ENCODE data around the gene CLPTM1L.

The CLPTM1L gene

DNA sequence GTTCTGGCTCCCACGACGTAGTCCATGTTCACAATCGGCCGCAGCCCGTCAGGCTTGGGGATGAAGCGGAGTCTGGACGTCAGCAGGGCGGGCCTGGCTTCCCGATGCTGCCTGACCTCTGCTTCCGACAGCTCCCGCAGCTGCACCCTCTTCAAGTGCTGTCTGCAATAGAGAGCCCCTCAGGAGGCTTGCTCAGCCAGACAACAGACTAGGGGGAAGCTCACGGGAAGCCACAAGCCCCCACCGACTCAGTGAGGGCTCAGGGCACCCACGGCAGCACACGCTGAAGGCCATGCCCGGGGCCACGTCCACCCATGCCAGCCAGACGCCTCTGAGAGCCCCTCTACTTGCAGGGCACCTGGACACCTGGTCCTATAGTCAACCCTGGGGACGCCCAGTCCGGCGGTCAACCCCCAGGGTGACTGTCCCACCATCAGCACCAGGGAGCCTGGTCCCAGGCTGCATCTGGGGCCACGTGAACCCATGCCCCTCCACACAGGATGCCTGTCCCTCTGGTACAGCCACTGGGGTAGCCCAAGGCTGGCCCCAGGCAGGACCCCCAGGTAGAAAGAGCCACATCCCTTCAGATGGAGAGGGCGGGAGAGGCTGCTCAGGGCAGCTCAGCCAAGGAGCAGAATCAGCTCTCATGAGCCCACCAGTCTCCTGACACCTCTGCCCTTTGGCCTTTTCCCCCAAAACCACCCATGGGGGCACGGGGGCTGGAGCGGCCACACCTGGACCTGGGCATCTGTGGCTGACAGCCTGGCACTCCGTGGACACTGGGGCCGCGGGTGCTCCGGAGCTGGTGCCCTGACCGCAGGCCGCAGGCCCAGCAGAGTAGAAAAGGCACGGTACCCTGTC, 64.5 kb downstream of the CLPTM1L start:
- no peak overlapping the region for H4K8ac ChIP-seq (ENCODE audit: low read depth, low read length)
- H3K27me3 ChIP-seq (ENCODE audit: insufficient read depth, low read length, poor library complexity) = no peaks in the 10 kb centered on the region
- no peak overlapping the region for H4K5ac ChIP-seq (ENCODE audit: low read length)
- H3K4me3 ChIP-seq (ENCODE audit: low read length) = no peak overlapping the region
- H2BK15ac ChIP-seq (replicated peaks; ENCODE audit: low read depth) = no peak overlapping the region
- H3K56ac ChIP-seq (ENCODE audit: low read length) = no peak overlapping the region
- no peak overlapping the region for H3K18ac ChIP-seq (ENCODE audit: low read length)
- H2BK5ac ChIP-seq (ENCODE audit: low read length) = no peak overlapping the region
- no peak overlapping the region for H3K27ac ChIP-seq (ENCODE audit: low read depth, low read length)
- H3K79me2 ChIP-seq (ENCODE audit: control insufficient read depth, insufficient read depth, low read length) = peaks cover 2% of the 10 kb centered on the region
- no peak overlapping the region for H3K9ac ChIP-seq (ENCODE audit: low read length)
- no CpG with 5 or more reads among the region's 32 CpGs for WGBS (ENCODE audit: extremely low coverage, insufficient coverage, low lambda C conversion rate)
- H3K23ac ChIP-seq (ENCODE audit: low read length) = no peak overlapping the region
- peaks cover 1% of the 10 kb centered on the region for H3K36me3 ChIP-seq (ENCODE audit: control insufficient read depth, insufficient read depth, low read length)
- no peak overlapping the region for H2BK120ac ChIP-seq (ENCODE audit: low read depth, low read length)
- H3K79me1 ChIP-seq (ENCODE audit: low read length) = no peaks in the 10 kb centered on the region
- no peaks in the 10 kb centered on the region for H3K4me1 ChIP-seq (ENCODE audit: control insufficient read depth, low read depth, low read length)
- DNase-seq = no peak
- no peak overlapping the region for H3K4me2 ChIP-seq (ENCODE audit: low read length)
- no peak overlapping the region for H3K4ac ChIP-seq (ENCODE audit: low read depth, low read length)
- no peak overlapping the region for H2AK5ac ChIP-seq (ENCODE audit: low read length)

DNA sequence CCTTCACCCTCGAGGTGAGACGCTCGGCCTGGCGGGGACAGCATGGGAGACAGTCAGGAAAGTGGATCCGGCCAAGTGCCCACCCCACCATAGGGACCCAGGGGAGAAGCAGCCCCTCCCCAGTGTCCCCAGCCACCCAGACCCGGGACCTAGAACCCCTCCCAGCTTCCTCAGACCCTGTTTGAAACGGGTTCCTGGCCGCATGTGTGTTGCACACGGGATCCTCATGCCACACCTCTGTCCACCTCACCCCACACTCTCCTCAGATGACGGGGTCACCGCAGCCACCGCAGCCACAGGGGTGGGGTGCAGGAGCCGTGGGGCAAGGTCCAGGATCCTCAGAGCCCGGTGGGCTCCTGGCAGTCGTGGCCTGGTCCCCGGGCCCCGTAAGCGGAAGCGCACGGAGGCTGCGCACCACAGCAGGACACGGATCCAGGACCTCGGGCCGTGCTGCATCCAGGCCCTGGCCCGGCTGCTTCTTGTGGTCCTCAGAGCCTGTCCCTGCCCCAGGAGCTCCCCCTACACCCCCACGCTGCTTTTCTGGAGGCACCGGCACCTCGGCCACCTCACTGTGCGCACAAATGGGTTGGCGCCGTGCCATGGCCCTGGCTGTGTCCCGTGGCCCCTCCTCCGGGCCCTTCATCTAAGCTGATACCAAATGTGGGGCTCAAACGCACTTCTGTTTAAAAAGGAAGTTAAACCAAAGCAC, 65.3 kb downstream of the CLPTM1L start:
- no peak overlapping the region for H3K4ac ChIP-seq (ENCODE audit: low read depth, low read length)
- no peaks in the 10 kb centered on the region for H3K79me1 ChIP-seq (ENCODE audit: low read length)
- H3K9ac ChIP-seq (ENCODE audit: low read length) = no peak overlapping the region
- DNase-seq = no peak
- H3K4me1 ChIP-seq (ENCODE audit: control insufficient read depth, low read depth, low read length) = no peaks in the 10 kb centered on the region
- H4K8ac ChIP-seq (ENCODE audit: low read depth, low read length) = no peak overlapping the region
- H3K18ac ChIP-seq (ENCODE audit: low read length) = no peak overlapping the region
- no peak overlapping the region for H4K5ac ChIP-seq (ENCODE audit: low read length)
- H2BK5ac ChIP-seq (ENCODE audit: low read length) = no peak overlapping the region
- H3K23ac ChIP-seq (ENCODE audit: low read length) = no peak overlapping the region
- H3K36me3 ChIP-seq (ENCODE audit: control insufficient read depth, insufficient read depth, low read length) = peaks cover 1% of the 10 kb centered on the region
- H2BK120ac ChIP-seq (ENCODE audit: low read depth, low read length) = no peak overlapping the region
- no peaks in the 10 kb centered on the region for H3K27me3 ChIP-seq (ENCODE audit: insufficient read depth, low read length, poor library complexity)
- no peaks in the 10 kb centered on the region for H3K79me2 ChIP-seq (ENCODE audit: control insufficient read depth, insufficient read depth, low read length)
- H3K56ac ChIP-seq (ENCODE audit: low read length) = no peak overlapping the region
- no peak overlapping the region for H3K4me2 ChIP-seq (ENCODE audit: low read length)
- WGBS (ENCODE audit: extremely low coverage, insufficient coverage, low lambda C conversion rate) = no CpG with 5 or more reads among the region's 34 CpGs
- no peak overlapping the region for H3K27ac ChIP-seq (ENCODE audit: low read depth, low read length)
- no peak overlapping the region for H2BK15ac ChIP-seq (replicated peaks; ENCODE audit: low read depth)
- H2AK5ac ChIP-seq (ENCODE audit: low read length) = no peak overlapping the region
- H3K4me3 ChIP-seq (ENCODE audit: low read length) = no peak overlapping the region

DNA sequence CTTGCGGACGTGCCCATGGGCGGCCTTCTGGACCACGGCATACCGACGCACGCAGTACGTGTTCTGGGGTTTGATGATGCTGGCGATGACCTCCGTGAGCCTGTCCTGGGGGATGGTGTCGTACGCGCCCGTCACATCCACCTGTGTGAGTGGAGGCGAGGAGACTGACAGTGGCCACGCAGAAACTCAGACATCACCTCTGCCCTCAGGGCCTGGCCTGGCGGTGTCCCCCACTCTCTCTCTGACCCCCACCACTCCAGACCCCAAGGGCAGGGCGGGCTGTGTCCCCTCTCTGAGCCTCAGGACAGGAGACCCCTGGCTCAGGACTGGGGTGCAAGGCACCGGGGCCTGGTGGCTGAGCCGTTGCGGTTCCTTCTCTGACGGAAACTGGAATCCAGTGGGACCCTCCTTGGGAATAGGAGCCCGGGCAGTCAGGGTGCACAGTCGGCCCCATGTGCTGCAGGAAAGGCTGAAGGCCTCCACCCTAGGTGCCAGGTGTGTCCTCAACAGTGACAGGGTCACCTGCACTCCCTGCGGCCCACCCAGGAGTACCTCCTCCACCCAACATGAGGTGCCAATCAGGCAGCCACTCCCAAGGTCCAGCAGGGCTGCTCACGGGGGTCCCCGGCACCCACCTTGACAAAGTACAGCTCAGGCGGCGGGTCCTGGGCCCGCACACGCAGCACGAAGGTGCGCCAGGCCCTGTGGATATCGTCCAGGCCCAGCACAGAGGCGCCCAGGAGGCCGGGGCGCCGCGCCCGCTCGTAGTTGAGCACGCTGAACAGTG, 66.0 kb downstream of the CLPTM1L start:
- Histone ChIP-seq H4K5ac (ENCODE audit: low read length) (no peak overlapping the region), H4K8ac (ENCODE audit: low read depth, low read length) (no peak overlapping the region), H2BK15ac (replicated peaks; ENCODE audit: low read depth) (no peak overlapping the region), H3K4me1 (ENCODE audit: control insufficient read depth, low read depth, low read length) (no peaks in the 10 kb centered on the region), H3K4me2 (ENCODE audit: low read length) (no peak overlapping the region), H3K79me1 (ENCODE audit: low read length) (no peaks in the 10 kb centered on the region), H3K27me3 (ENCODE audit: insufficient read depth, low read length, poor library complexity) (no peaks in the 10 kb centered on the region), H2BK5ac (ENCODE audit: low read length) (no peak overlapping the region), H2AK5ac (ENCODE audit: low read length) (no peak overlapping the region), H3K79me2 (ENCODE audit: control insufficient read depth, insufficient read depth, low read length) (no peaks in the 10 kb centered on the region), H2BK120ac (ENCODE audit: low read depth, low read length) (no peak overlapping the region), H3K4ac (ENCODE audit: low read depth, low read length) (no peak overlapping the region), H3K9ac (ENCODE audit: low read length) (no peak overlapping the region), H3K23ac (ENCODE audit: low read length) (no peak overlapping the region), H3K4me3 (ENCODE audit: low read length) (no peak overlapping the region), H3K18ac (ENCODE audit: low read length) (no peak overlapping the region), H3K56ac (ENCODE audit: low read length) (no peak overlapping the region), H3K27ac (ENCODE audit: low read depth, low read length) (no peak overlapping the region), H3K36me3 (ENCODE audit: control insufficient read depth, insufficient read depth, low read length) (peaks cover 1% of the 10 kb centered on the region)
- WGBS (ENCODE audit: extremely low coverage, insufficient coverage, low lambda C conversion rate) = no CpG with 5 or more reads among the region's 42 CpGs
- DNase-seq = no peak

DNA sequence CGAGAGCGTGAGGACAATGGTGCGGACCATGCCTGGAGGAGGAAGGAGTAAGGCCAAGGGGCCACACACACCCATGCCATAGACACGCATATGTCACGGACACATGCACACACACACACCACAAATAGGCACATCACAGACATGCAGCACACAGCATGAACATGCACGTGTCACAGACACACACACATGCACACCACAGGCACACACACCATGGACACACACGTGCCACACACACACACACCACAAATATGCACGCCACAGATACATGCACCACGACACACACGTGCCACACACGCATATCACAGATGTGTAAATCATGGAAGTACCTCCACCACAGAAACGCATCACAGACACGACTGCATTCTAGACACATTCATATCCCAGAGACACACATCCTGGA, 66.7 kb downstream of the CLPTM1L start:
- Histone ChIP-seq H3K18ac (ENCODE audit: low read length) (no peak overlapping the region), H3K79me2 (ENCODE audit: control insufficient read depth, insufficient read depth, low read length) (no peaks in the 10 kb centered on the region), H3K4ac (ENCODE audit: low read depth, low read length) (no peak overlapping the region), H2BK15ac (replicated peaks; ENCODE audit: low read depth) (no peak overlapping the region), H3K27ac (ENCODE audit: low read depth, low read length) (no peak overlapping the region), H3K23ac (ENCODE audit: low read length) (no peak overlapping the region), H2AK5ac (ENCODE audit: low read length) (no peak overlapping the region), H3K36me3 (ENCODE audit: control insufficient read depth, insufficient read depth, low read length) (peaks cover 1% of the 10 kb centered on the region), H3K9ac (ENCODE audit: low read length) (no peak overlapping the region), H3K79me1 (ENCODE audit: low read length) (no peaks in the 10 kb centered on the region), H3K56ac (ENCODE audit: low read length) (no peak overlapping the region), H3K4me2 (ENCODE audit: low read length) (no peak overlapping the region), H4K5ac (ENCODE audit: low read length) (no peak overlapping the region), H2BK120ac (ENCODE audit: low read depth, low read length) (no peak overlapping the region), H3K4me1 (ENCODE audit: control insufficient read depth, low read depth, low read length) (no peaks in the 10 kb centered on the region), H3K27me3 (ENCODE audit: insufficient read depth, low read length, poor library complexity) (no peaks in the 10 kb centered on the region), H3K4me3 (ENCODE audit: low read length) (no peak overlapping the region), H4K8ac (ENCODE audit: low read depth, low read length) (no peak overlapping the region), H2BK5ac (ENCODE audit: low read length) (no peak overlapping the region)
- no peak for DNase-seq
- no CpG with 5 or more reads among the region's 13 CpGs for WGBS (ENCODE audit: extremely low coverage, insufficient coverage, low lambda C conversion rate)

DNA sequence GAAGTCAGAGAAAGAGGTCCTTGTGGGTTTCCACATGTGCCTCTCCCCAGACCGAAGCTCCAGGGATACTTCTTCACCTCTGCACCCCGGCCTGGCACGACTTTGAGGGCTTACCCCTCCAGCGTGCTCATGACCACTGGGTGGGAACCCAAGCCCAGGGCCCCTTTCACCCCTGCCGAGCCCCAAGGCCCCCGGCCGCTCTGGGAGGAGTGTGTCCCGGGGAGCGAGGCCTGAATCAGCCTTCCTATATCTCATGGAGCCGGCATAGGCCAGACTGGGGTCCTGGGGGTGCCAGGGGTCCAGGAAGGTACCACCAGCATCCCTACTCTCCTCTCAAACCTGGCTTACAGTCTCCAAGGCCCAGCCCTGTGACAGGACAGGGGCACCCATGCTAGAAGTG, 67.1 kb downstream of the CLPTM1L start:
- Histone ChIP-seq H3K27ac (ENCODE audit: low read depth, low read length) (no peak overlapping the region), H2BK120ac (ENCODE audit: low read depth, low read length) (no peak overlapping the region), H3K79me2 (ENCODE audit: control insufficient read depth, insufficient read depth, low read length) (no peaks in the 10 kb centered on the region), H3K4ac (ENCODE audit: low read depth, low read length) (no peak overlapping the region), H3K4me3 (ENCODE audit: low read length) (no peak overlapping the region), H3K79me1 (ENCODE audit: low read length) (no peaks in the 10 kb centered on the region), H3K18ac (ENCODE audit: low read length) (no peak overlapping the region), H3K23ac (ENCODE audit: low read length) (no peak overlapping the region), H3K9ac (ENCODE audit: low read length) (no peak overlapping the region), H3K27me3 (ENCODE audit: insufficient read depth, low read length, poor library complexity) (no peaks in the 10 kb centered on the region), H2AK5ac (ENCODE audit: low read length) (no peak overlapping the region), H2BK15ac (replicated peaks; ENCODE audit: low read depth) (no peak overlapping the region), H4K8ac (ENCODE audit: low read depth, low read length) (no peak overlapping the region), H3K4me1 (ENCODE audit: control insufficient read depth, low read depth, low read length) (no peaks in the 10 kb centered on the region), H4K5ac (ENCODE audit: low read length) (no peak overlapping the region), H3K36me3 (ENCODE audit: control insufficient read depth, insufficient read depth, low read length) (peaks cover 1% of the 10 kb centered on the region), H3K56ac (ENCODE audit: low read length) (no peak overlapping the region), H2BK5ac (ENCODE audit: low read length) (no peak overlapping the region), H3K4me2 (ENCODE audit: low read length) (no peak overlapping the region)
- no CpG with 5 or more reads among the region's 10 CpGs for WGBS (ENCODE audit: extremely low coverage, insufficient coverage, low lambda C conversion rate)
- DNase-seq = no peak

Measured in mesendoderm (in vitro differentiated cells).